Choroid plexus epithelial cell (primary cell): ENCODE results near the gene NEURL3.

Source experiments
- DNase-seq: peaks from one replicate; pipeline ENCODE4 v3.0.0-alpha.2; 2010; ENCODE audit warnings: low read depth
- H3K4me3 ChIP-seq: 2 replicates; pipeline ENCODE4 v1.5.1; 2011; ENCODE audit warnings: low read depth, mild to moderate bottlenecking, control low read depth, low read length, moderate library complexity
- CTCF ChIP-seq: conservative IDR thresholded peaks from 2 replicates; pipeline ENCODE4 v1.5.1; 2011; ENCODE audit warnings: low read depth, mild to moderate bottlenecking, control low read depth, inconsistent platforms, low read length, moderate library complexity

Gene NEURL3

GRCh38 chr2:96449174-96449573 lies 56.0 kb downstream of the NEURL3 start:
- no peak overlapping the region for H3K4me3 ChIP-seq
- DNase-seq = no peak
- TF ChIP-seq CTCF = no peak

- TF ChIP-seq CTCF = no peak
- H3K4me3 ChIP-seq = no peak overlapping the region
- no peak for DNase-seq
Measured at GRCh38 chr2:96447726-96448125, 57.4 kb downstream of the NEURL3 start.
